ENCODE data around the gene SPINK4. TPM values are rescaled to one million over a fixed set of nuclear protein-coding genes. Genes with fewer than 3 reads are reported as not detected.

The SPINK4 gene
- total RNA-seq, 1 donor from 2014 or later: not detected

DNA sequence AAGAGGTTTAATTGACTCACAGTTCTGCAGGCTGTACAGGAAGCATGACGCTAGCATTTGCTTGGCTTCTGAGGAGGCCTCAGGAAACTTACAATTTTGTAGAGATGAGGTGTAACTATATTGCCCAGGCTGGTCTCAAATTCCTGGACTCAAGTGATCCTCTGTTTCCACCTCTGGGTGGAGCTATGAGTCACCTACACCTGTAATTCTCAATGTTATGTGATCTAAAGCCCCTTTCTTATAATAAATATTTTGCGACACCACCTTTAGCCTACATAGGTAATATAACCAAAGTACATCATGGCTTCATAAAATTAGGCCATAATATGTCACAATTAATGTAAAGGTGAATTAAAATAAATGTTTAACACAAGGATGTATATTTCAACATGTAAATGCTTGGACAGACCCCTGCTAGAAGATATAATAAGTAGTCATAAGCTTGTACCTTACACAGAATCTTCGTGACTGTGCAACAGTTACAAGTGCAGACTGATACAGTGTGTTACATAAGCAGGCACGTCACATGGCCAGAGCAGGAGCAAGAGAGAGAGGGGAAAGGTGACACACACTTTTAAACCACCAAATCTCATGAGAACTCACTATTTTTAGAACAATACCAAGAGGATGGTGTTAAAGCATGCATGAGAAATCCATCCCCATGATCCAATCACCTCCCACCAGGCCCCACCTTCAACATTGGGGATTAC lies 29.8 kb upstream of the SPINK4 start:
- Mint-ChIP-seq H3K27ac (no peak overlapping the region), H3K4me1 (no peaks in the 10 kb centered on the region), H3K36me3 (ENCODE audit: low read depth) (no peaks in the 10 kb centered on the region), H3K27me3 (peaks cover 1% of the 10 kb centered on the region), H3K4me3 (no peak overlapping the region), H3K9me3 (no peaks in the 10 kb centered on the region)
- ChIA-PET CTCF (interaction anchor here (1.3 kb wide), 1 partner anchor 16 kb away, joined by 4 read pairs; no protein-coding TSS in a partner anchor), POLR2A (interaction anchor here (0.6 kb wide), 1 partner anchor 15 kb away, joined by 6 read pairs; no protein-coding TSS in a partner anchor)
- TF ChIP-seq, protein P1, sequence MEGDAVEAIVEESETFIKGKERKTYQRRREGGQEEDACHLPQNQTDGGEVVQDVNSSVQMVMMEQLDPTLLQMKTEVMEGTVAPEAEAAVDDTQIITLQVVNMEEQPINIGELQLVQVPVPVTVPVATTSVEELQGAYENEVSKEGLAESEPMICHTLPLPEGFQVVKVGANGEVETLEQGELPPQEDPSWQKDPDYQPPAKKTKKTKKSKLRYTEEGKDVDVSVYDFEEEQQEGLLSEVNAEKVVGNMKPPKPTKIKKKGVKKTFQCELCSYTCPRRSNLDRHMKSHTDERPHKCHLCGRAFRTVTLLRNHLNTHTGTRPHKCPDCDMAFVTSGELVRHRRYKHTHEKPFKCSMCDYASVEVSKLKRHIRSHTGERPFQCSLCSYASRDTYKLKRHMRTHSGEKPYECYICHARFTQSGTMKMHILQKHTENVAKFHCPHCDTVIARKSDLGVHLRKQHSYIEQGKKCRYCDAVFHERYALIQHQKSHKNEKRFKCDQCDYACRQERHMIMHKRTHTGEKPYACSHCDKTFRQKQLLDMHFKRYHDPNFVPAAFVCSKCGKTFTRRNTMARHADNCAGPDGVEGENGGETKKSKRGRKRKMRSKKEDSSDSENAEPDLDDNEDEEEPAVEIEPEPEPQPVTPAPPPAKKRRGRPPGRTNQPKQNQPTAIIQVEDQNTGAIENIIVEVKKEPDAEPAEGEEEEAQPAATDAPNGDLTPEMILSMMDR (IDR thresholded peaks at IDR 0.05): no peak
- DNase-seq: no peak
- intact Hi-C loops (cut with micrococcal nuclease): no loop called here
- ATAC-seq (ENCODE audit: low read depth): no peak

DNA sequence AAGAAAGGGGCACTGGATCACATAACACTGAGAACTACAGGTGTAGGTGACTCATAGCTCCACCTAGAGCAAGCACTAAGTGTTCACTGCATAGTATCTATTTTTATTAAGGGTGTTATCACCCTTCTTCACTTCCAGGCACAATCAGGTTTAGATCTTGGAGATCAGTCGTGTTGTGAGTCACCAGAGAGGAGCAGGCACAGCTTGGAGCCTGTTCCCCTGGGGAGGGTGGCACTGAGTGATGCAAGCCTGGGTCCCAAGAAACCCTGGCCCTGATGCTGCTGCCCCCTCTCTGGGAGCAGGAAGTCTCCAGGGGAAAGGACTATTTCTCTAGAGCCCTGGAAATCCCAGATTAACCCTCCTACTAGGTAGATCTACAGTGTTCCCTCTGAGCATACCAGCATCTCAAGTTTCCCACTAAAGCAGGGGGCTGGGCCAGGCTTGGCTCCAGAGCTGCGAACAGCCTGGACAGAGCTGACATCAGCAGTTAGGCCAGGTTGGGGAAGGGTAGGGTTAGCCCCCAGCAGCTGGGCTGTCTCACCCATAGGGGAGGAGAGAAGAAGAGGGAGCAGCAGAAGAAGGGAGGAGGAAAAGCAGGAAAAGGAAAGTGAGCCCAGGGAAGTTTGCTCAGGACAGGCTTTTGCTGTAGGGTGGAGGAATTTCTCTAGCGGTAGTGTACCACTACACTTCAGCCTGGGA lies 28.1 kb upstream of the SPINK4 start:
- DNase-seq: no peak
- ATAC-seq (ENCODE audit: low read depth): no peak
- Mint-ChIP-seq H3K27me3 (no peaks in the 10 kb centered on the region), H3K4me1 (no peaks in the 10 kb centered on the region), H3K36me3 (ENCODE audit: low read depth) (no peaks in the 10 kb centered on the region), H3K27ac (no peak overlapping the region), H3K9me3 (no peaks in the 10 kb centered on the region), H3K4me3 (no peak overlapping the region)
- CTCF ChIA-PET: no interaction called here
- TF ChIP-seq, protein P1 (IDR thresholded peaks at IDR 0.05): no peak
- intact Hi-C loops (cut with micrococcal nuclease): no loop called here
- POLR2A ChIA-PET: no interaction called here

DNA sequence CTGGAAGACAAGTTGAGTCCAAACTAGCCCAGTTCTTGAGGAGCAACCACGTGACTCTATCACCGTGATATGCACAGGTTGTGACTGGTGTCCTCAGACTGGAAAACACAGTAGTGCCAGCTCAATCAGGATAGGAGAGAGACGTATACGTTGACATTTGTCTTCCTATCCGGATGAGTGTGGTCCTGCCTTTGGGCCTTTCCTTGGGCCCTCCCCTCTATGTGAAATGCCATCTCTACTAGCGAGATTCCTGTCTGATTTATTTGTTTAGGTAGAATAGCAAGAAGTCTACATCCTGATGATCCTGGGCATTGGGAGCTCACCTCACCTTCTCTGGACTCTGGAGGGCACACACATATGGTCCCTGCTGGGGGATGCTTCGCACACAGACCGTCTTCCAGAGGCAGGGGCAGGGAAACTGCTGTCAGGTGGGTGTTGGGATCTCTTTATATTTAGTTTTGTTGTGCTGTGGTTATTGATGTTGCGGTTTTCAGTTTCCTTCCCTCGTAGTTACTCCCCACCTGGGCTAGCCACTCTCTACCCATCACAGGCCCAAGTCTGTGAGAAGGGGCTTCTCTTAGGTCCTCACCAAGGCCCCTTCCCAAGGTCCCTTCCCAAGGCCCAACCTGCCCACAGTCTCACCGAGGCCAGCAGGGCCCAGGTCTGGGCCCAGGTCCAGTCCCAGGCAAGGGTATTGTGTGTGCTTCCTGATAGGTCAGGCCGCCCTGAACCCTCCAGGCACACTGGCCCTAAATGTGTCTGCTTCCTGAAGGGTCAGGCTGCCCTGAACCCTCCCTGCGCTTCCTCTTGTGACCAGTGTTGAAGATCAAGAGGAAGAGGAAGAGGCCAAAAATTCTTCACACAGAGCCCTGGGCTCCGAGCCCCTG lies 19.0 kb upstream of the SPINK4 start:
- DNase-seq (no peak), ATAC-seq (ENCODE audit: low read depth) (no peak)
- POLR2A ChIA-PET: no interaction called here
- Mint-ChIP-seq H3K36me3 (ENCODE audit: low read depth) (no peaks in the 10 kb centered on the region), H3K4me1 (peaks cover 33% of the 10 kb centered on the region), H3K4me3 (no peak overlapping the region), H3K27ac (no peak overlapping the region), H3K9me3 (no peaks in the 10 kb centered on the region), H3K27me3 (no peaks in the 10 kb centered on the region)
- intact Hi-C loops (cut with micrococcal nuclease): no loop called here
- CTCF ChIA-PET: no interaction called here
- TF ChIP-seq, protein P1 (IDR thresholded peaks at IDR 0.05): no peak

DNA sequence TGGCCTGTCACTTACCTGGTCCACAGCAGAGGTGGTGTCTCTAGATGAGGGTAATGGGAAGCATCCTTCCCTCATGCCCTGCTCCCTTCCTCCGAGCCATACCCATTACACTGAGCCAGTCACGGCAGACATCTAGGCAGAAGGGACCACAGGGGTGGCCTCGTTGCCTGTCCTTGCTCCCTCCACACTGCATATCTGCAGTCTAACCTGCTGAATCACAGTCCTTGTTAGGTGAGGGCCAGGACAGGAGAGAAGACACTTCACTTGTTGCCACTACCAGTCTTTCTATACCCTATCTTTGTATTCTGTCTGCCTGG lies 18.4 kb upstream of the SPINK4 start:
- Mint-ChIP-seq H3K9me3 (no peaks in the 10 kb centered on the region), H3K27ac (no peak overlapping the region), H3K27me3 (no peaks in the 10 kb centered on the region), H3K4me1 (peaks cover 39% of the 10 kb centered on the region), H3K36me3 (ENCODE audit: low read depth) (no peaks in the 10 kb centered on the region), H3K4me3 (no peak overlapping the region)
- ATAC-seq (ENCODE audit: low read depth) (no peak), DNase-seq (no peak)
- intact Hi-C loops (cut with micrococcal nuclease): no loop called here
- ChIA-PET POLR2A (interaction anchor here (1.3 kb wide), 1 partner anchor 19 kb away, joined by 3 read pairs; no protein-coding TSS in a partner anchor), CTCF (no interaction called here)
- TF ChIP-seq, protein P1 (IDR thresholded peaks at IDR 0.05): no peak
